HEK293 (cell line): ENCODE measurements around the gene TOR1AIP2.

Experiments
- GLI4 ChIP-seq: fragments of 450-650 bp; formaldehyde crosslinking; IDR thresholded peaks from 2 replicates; pipeline ENCODE4 v1.5.1; 2016; ENCODE audit warnings: missing biosample characterization, missing genetic modification characterization
- IKZF3 ChIP-seq: fragments of 450-650 bp; IDR thresholded peaks from 2 replicates; pipeline ENCODE4 v1.5.0; 2018; ENCODE audit warnings: missing biosample characterization, mild to moderate bottlenecking, missing genetic modification characterization, moderate library complexity
- KLF16 ChIP-seq: fragments of 450-650 bp; formaldehyde crosslinking; IDR thresholded peaks from 2 replicates; pipeline ENCODE4 v1.5.1; 2017; ENCODE audit warnings: missing biosample characterization, missing genetic modification characterization
- MEIS1 ChIP-seq: sonication (generic); formaldehyde crosslinking; IDR thresholded peaks from 2 replicates; pipeline ENCODE4 v1.8.1; 2022; ENCODE audit warnings: missing genetic modification reagents, mild to moderate bottlenecking, borderline replicate concordance
- MZF1 ChIP-seq: fragments of 450-650 bp; formaldehyde crosslinking; IDR thresholded peaks from 2 replicates; pipeline ENCODE4 v1.5.1; 2017; ENCODE audit warnings: missing biosample characterization, missing genetic modification characterization, borderline replicate concordance
- SP2 ChIP-seq: fragments of 450-650 bp; formaldehyde crosslinking; IDR thresholded peaks from 2 replicates; pipeline ENCODE4 v1.5.1; 2016; ENCODE audit warnings: missing biosample characterization, missing genetic modification characterization
- ZBTB11 ChIP-seq: fragments of 450-650 bp; formaldehyde crosslinking; conservative IDR thresholded peaks from 2 replicates; pipeline ENCODE4 v1.5.1; 2016; ENCODE audit warnings: low read depth, missing biosample characterization, missing genetic modification characterization
- ZBTB21 ChIP-seq: fragments of 450-650 bp; formaldehyde crosslinking; IDR thresholded peaks from 2 replicates; pipeline ENCODE4 v1.5.1; 2017; ENCODE audit warnings: missing biosample characterization, missing genetic modification characterization
- ZBTB6 ChIP-seq: fragments of 450-650 bp; formaldehyde crosslinking; IDR thresholded peaks from 2 replicates; pipeline ENCODE4 v1.5.1; 2017; ENCODE audit warnings: missing biosample characterization, missing genetic modification characterization
- ZFHX2 ChIP-seq: fragments of 450-650 bp; formaldehyde crosslinking; conservative IDR thresholded peaks from 2 replicates; pipeline ENCODE4 v1.5.1; 2016; ENCODE audit warnings: missing biosample characterization, missing genetic modification characterization
- ZFP41 ChIP-seq: fragments of 450-650 bp; formaldehyde crosslinking; IDR thresholded peaks from 2 replicates; pipeline ENCODE4 v1.5.1; 2016; ENCODE audit warnings: missing biosample characterization, missing genetic modification characterization, borderline replicate concordance
- ZNF2 ChIP-seq: fragments of 450-650 bp; formaldehyde crosslinking; IDR thresholded peaks from 2 replicates; pipeline ENCODE4 v1.5.1; 2016; ENCODE audit warnings: missing biosample characterization, missing genetic modification characterization
- ZNF394 ChIP-seq: fragments of 450-650 bp; formaldehyde crosslinking; IDR thresholded peaks from 2 replicates; pipeline ENCODE4 v1.5.1; 2016; ENCODE audit warnings: missing biosample characterization, missing genetic modification characterization, mild to moderate bottlenecking, moderate library complexity, borderline replicate concordance
- ZNF488 ChIP-seq: fragments of 450-650 bp; formaldehyde crosslinking; IDR thresholded peaks from 2 replicates; pipeline ENCODE4 v1.5.1; 2016; ENCODE audit warnings: missing biosample characterization, missing genetic modification characterization
- ZNF529 ChIP-seq: fragments of 450-650 bp; formaldehyde crosslinking; IDR thresholded peaks from 2 replicates; pipeline ENCODE4 v1.5.1; 2017; ENCODE audit warnings: missing genetic modification characterization, missing biosample characterization; ENCODE audit not compliant: insufficient replicate concordance
- ZNF530 ChIP-seq: fragments of 450-650 bp; formaldehyde crosslinking; IDR thresholded peaks from 2 replicates; pipeline ENCODE4 v1.5.1; 2016; ENCODE audit warnings: low read depth, missing biosample characterization, missing genetic modification characterization
- ZNF558 ChIP-seq: fragments of 450-650 bp; formaldehyde crosslinking; IDR thresholded peaks from 2 replicates; pipeline ENCODE4 v1.5.1; 2016; ENCODE audit warnings: missing biosample characterization, missing genetic modification characterization
- ZNF596 ChIP-seq: fragments of 450-650 bp; IDR thresholded peaks from 2 replicates; pipeline ENCODE4 v1.5.0; 2018; ENCODE audit warnings: missing biosample characterization, mild to moderate bottlenecking, missing genetic modification characterization, moderate library complexity
- ZNF670 ChIP-seq: fragments of 450-650 bp; formaldehyde crosslinking; IDR thresholded peaks from 2 replicates; pipeline ENCODE4 v1.5.1; 2016; ENCODE audit warnings: missing biosample characterization, missing genetic modification characterization, low read depth
- ZNF677 ChIP-seq: fragments of 450-650 bp; IDR thresholded peaks from 2 replicates; pipeline ENCODE4 v1.5.0; 2018; ENCODE audit warnings: missing biosample characterization, mild to moderate bottlenecking, missing genetic modification characterization, moderate library complexity
- ZNF707 ChIP-seq: fragments of 450-650 bp; formaldehyde crosslinking; IDR thresholded peaks from 2 replicates; pipeline ENCODE4 v1.5.1; 2016; ENCODE audit warnings: missing biosample characterization, missing genetic modification characterization
- ZNF776 ChIP-seq: fragments of 450-650 bp; formaldehyde crosslinking; IDR thresholded peaks from 2 replicates; pipeline ENCODE4 v1.5.0; 2017; ENCODE audit warnings: missing biosample characterization, missing genetic modification characterization, borderline replicate concordance
- ZNF791 ChIP-seq: fragments of 450-650 bp; formaldehyde crosslinking; IDR thresholded peaks from 2 replicates; pipeline ENCODE4 v1.5.1; 2016; ENCODE audit warnings: missing biosample characterization, missing genetic modification characterization
- ZNF843 ChIP-seq: fragments of 450-650 bp; formaldehyde crosslinking; IDR thresholded peaks from 2 replicates; pipeline ENCODE4 v1.5.1; 2016; ENCODE audit warnings: missing biosample characterization, missing genetic modification characterization
- TF ChIP-seq, protein P1 (sequence below): fragments of 450-650 bp; formaldehyde crosslinking; IDR thresholded peaks from 2 replicates; pipeline ENCODE4 v1.5.1; 2016; ENCODE audit warnings: missing biosample characterization, missing genetic modification characterization
- TF ChIP-seq, protein P2 (sequence below): fragments of 450-650 bp; formaldehyde crosslinking; IDR thresholded peaks from 2 replicates; pipeline ENCODE4 v1.5.1; 2016; ENCODE audit warnings: missing biosample characterization, missing genetic modification characterization
- TF ChIP-seq, protein P3 (sequence below): fragments of 450-650 bp; formaldehyde crosslinking; IDR thresholded peaks from 2 replicates; pipeline ENCODE4 v1.5.1; 2016; ENCODE audit warnings: missing biosample characterization, missing genetic modification characterization
- TF ChIP-seq, protein P4 (sequence below): fragments of 450-650 bp; formaldehyde crosslinking; IDR thresholded peaks from 2 replicates; pipeline ENCODE4 v1.5.1; 2017; ENCODE audit warnings: missing biosample characterization, missing genetic modification characterization

TOR1AIP2 gene

DNA sequence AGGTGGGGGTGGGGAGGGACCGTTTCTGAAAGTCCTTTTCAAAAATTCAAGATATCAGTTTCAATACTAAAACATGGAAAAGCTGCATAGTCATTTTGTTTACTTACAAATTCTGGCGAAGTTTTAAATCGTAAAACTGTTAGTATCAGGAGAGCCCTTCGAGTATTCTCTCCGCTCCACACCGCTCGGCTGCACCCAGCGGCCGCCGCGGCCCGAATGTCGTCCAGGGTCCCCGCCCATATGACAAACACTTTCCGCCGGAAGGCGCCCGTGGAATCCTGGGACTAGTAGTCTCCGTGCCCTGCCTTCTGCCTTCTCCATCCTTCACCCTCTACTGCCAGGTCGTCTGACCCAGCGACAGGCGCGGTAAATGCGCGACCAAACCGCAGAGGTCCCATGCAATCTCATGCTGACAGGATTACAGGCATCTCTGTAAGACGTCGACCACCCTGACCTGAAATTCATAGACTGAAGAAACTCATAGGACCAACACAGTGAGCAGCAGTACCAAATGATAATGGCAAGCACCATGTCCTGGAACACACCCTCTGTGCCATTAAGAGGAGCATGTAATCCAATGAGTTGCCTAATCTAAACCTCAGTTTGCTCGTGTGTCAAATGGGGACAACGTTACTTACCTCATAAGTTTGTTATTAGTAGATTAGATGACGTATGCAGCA, at the start of gene TOR1AIP2 (continued):
- TF ChIP-seq KLF16 (tag by site-specific recombination), result no peak
- TF ChIP-seq ZBTB11 (tag by site-specific recombination), result peak; percentile 92
- TF ChIP-seq, protein P1, sequence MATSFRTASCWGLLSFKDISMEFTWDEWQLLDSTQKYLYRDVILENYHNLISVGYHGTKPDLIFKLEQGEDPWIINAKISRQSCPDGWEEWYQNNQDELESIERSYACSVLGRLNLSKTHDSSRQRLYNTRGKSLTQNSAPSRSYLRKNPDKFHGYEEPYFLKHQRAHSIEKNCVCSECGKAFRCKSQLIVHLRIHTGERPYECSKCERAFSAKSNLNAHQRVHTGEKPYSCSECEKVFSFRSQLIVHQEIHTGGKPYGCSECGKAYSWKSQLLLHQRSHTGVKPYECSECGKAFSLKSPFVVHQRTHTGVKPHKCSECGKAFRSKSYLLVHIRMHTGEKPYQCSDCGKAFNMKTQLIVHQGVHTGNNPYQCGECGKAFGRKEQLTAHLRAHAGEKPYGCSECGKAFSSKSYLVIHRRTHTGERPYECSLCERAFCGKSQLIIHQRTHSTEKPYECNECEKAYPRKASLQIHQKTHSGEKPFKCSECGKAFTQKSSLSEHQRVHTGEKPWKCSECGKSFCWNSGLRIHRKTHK (tag by site-specific recombination), result no peak
- TF ChIP-seq ZBTB6 (tag by site-specific recombination), result no peak
- TF ChIP-seq GLI4 (tag by site-specific recombination), result no peak
- TF ChIP-seq, protein P2, sequence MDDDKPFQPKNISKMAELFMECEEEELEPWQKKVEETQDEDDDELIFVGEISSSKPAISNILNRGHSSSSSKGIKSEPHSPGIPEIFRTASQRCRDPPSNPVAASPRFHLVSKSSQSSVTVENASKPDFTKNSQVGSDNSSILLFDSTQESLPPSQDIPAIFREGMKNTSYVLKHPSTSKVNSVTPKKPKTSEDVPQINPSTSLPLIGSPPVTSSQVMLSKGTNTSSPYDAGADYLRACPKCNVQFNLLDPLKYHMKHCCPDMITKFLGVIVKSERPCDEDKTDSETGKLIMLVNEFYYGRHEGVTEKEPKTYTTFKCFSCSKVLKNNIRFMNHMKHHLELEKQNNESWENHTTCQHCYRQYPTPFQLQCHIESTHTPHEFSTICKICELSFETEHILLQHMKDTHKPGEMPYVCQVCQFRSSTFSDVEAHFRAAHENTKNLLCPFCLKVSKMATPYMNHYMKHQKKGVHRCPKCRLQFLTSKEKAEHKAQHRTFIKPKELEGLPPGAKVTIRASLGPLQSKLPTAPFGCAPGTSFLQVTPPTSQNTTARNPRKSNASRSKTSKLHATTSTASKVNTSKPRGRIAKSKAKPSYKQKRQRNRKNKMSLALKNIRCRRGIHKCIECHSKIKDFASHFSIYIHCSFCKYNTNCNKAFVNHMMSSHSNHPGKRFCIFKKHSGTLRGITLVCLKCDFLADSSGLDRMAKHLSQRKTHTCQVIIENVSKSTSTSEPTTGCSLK (tag by site-specific recombination), result no peak
- TF ChIP-seq ZBTB21 (tag by site-specific recombination), result peak; percentile 52; the same call in 1 of the 2 replicates
- TF ChIP-seq ZNF530 (tag by site-specific recombination), result no peak
- no peak for TF ChIP-seq ZNF677
- no peak for TF ChIP-seq MEIS1 (CRISPR knock-in tag)
- no peak for TF ChIP-seq ZNF596 (tag by site-specific recombination)
- no peak for TF ChIP-seq ZNF843 (tag by site-specific recombination)
- no peak for TF ChIP-seq MZF1 (tag by site-specific recombination)
- no peak for TF ChIP-seq ZNF670 (tag by site-specific recombination)
- TF ChIP-seq, protein P3, sequence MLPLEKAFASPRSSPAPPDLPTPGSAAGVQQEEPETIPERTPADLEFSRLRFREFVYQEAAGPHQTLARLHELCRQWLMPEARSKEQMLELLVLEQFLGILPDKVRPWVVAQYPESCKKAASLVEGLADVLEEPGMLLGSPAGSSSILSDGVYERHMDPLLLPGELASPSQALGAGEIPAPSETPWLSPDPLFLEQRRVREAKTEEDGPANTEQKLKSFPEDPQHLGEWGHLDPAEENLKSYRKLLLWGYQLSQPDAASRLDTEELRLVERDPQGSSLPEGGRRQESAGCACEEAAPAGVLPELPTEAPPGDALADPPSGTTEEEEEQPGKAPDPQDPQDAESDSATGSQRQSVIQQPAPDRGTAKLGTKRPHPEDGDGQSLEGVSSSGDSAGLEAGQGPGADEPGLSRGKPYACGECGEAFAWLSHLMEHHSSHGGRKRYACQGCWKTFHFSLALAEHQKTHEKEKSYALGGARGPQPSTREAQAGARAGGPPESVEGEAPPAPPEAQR, result no peak
- no peak for TF ChIP-seq ZNF776
- no peak for TF ChIP-seq ZNF791
- no peak for TF ChIP-seq ZFP41
- TF ChIP-seq, protein P4, sequence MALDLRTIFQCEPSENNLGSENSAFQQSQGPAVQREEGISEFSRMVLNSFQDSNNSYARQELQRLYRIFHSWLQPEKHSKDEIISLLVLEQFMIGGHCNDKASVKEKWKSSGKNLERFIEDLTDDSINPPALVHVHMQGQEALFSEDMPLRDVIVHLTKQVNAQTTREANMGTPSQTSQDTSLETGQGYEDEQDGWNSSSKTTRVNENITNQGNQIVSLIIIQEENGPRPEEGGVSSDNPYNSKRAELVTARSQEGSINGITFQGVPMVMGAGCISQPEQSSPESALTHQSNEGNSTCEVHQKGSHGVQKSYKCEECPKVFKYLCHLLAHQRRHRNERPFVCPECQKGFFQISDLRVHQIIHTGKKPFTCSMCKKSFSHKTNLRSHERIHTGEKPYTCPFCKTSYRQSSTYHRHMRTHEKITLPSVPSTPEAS (tag by site-specific recombination), result peak; percentile 7; the same call in 1 of the 2 replicates
- peak; percentile 46 for TF ChIP-seq ZNF529
- no peak for TF ChIP-seq ZNF488 (tag by site-specific recombination)
- no peak for TF ChIP-seq IKZF3 (tag by site-specific recombination)
- no peak for TF ChIP-seq ZNF394
- TF ChIP-seq ZFHX2 (tag by site-specific recombination), result no peak
- TF ChIP-seq ZNF707 (tag by site-specific recombination), result no peak
- TF ChIP-seq ZNF2, result peak; percentile 25; the same call in 1 of the 2 replicates
- TF ChIP-seq SP2, result peak; percentile 76
- TF ChIP-seq ZNF558, result no peak
